ENCODE results near the gene BCL2A1.
"Not testable (repeated sequence)": the region's sequence is repeated elsewhere in the genome, so short reads cannot be mapped to it uniquely, and the experiment has no call there.

BCL2A1 gene

DNA sequence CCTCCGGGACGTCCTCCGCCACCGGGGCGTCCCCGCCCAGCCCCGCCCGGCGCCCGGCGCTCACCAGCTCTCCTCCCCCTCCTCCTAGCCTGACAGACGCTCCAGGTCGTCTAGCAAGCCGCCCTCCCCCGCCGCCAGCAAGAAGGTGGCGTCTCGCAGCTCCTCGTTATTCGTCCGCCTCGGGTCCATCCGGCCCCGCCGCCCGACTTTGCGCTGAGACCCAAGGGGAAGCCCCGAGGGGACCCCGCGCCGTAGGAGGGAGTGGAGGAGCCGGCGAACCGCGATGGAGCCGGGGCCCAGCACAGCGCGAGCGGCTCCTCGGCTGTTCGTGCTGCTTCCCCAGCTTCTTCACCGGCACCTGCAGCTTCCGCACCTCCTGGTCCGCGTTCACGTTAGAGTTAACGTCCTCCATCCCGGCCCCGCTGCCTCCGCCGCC lies 47.9 kb downstream of the BCL2A1 start:
- peak; percentile 77 for DNase-seq
- peak; percentile 54 for ATAC-seq

DNA sequence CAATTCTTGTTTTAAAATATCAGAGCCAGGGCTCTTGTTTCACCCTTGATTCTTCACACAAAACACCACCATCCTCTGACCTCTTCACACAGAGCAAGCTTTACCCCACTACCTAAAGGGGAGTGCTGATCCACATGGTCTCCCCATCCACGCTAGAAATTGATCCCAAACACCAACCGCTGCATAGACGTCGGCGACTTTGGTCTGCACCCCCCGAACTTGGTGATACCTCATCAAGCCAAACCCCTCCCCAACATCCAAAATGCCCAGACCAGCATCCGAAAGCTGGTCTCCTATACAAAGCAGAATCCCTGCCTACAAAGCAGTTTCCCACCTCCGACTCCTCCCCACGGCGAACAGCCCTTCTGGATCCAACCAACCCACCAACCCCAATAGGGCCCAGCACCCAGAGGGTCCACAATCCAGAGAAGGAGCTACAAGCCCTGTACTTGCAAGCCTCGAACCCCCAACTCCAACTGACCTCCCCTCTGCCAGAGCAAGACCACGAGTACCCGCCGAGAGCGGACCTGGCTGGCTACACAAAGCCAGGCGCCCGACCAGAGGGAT lies 48.4 kb downstream of the BCL2A1 start:
- DNase-seq, result no peak
- ATAC-seq, result no peak

DNA sequence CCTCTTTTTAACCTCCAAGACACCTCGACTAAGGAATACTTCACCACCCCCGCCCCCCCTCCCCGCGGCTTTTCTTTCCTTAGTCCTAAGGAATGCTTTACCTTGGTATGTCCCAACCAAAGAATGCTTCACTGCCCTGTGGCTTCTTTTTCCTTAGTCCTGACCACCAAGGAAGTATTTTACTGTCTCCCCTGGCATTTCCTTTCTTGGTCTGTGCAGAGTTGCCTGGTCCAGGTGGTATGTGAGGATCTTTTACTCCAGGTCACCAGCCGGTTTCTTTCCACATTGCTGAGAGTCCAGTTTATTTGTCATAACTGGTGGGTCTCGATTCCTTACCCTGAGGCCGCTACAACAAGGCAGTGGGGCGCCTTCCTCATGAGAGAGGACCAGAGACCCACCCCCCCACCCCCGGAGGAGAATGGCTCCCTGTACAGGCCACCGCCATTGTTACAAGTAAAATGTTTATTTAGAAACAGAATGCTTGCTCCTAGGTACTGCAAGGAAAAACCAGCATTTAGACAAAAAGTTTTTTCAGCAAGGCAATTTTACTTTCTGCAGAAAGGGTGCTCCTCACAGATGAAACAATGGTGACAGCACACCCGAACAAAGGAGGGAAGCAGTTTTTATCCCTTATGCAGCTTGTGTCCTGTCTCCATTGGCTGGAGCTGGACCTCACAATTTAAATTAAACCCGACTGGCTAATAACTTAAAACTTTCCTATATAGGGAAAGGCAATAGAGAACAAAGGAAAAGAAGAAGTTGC lies 51.1 kb downstream of the BCL2A1 start:
- DNase-seq, result no peak
- no peak for ATAC-seq

DNA sequence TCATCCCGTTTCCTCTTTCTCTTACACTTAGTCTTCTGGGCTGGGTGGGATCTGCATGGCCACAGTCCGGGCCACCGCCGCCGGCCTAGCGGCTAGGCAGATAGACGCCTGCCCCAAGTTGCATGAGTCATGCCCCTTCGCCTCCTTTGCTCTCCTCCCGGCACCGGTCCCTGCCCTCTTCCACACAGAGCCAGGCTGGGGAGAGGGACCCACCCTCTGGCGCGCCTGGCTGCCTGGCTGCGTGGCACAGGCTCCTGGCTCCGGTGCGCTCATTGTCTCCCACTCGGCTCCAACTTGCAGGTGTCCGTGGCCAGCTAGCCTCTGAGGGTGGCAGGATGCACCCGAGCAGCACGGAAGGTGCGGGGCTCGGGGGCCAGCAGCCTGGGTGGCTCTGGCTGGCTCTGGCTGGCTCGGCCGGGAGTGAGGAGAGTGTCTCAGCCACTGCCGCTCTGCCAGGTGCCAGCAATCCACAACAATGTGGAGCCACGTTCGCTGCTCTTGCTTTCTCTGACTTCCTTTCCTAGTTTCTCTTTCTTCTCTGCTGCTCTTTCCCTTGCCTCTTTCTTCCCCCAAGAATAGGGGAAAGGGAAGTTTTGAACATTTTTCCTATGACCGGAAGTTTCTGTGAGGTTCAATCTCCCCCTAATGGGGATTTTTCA lies 51.8 kb downstream of the BCL2A1 start:
- ATAC-seq (no peak), DNase-seq (no peak)

DNA sequence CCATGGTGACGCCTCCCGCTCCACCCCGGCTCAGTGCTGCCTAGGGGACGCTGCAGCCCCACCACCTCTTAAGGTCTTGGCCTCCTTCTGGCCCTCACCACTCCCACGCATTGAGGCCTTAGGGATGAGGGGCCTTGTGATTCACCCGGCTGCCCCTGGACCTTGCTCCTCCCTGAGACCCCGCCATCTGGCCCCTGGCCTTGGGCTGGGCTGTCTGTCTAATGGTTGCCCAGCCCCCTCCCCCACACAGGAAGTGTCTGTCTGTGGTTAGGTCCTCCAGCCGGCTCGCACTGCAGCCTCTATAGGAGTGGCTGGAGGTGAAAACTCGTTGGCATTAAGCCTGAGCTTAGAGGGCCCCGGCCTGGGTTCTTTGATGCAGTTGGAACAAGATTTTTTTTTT lies 52.7 kb downstream of the BCL2A1 start:
- no peak for DNase-seq
- no peak for ATAC-seq

DNA sequence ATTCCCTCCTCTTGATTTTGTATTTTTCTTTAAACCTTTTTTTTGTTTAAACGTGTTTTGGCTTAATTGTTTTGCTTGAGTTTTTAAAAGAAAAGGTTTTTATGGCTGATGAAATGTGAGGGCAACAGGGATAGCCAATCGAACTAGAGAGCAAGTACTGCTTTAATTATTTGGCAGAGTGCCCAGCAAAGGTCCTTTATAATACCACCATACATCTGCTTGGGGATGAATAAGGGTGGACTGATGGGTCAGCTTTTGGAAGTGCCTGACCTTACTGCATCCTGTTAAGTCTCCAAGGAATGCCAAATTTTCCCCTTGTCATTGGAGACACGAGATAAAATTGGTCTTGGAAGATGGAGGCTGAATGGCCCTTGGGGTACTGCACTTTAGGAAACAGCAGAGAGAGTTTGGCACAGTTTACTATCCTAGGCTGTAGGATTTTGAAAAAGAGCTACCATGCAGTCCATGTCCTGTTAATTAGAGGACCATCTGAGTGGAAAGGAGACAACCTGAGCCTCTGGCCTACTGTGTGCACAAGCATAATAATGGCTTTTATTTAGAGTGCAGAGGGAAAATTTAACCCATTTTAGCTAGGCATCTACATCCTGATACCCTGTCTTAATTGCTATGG lies 54.4 kb downstream of the BCL2A1 start:
- no peak for DNase-seq
- no peak for ATAC-seq

DNA sequence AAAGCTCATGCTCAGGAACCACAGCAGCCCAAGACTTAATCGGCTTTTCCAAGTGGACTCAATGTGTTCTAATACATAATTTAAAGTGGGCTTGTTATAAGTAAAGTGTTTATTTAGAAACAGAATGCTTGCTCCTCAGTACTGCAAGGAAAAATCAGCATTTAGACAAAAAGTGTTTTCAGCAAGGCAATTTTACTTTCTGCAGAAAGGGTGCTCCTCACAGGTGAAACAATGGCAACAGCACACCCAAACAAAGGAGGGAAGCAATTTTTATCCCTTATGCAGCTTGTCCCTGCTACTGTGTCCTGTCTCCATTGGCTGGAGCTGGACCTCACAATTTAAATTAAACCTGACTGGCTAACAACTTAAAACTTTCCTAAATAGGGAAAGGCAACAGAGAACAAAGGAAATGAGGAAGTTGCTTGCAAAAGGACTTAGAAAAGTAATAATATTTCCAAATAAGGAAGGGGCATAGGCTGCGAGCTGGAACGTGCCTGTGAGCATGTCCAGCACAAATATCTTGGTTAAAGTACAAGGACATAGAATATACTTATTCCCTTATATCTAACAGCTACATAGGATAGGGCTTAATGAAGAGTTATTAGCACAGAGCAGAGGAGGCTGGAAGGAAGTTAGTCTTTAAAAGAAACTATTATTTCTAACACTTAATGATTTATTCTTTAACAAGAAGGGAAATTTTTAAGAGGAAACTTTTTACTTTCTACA lies 55.1 kb downstream of the BCL2A1 start:
- ATAC-seq, DNase-seq: not testable (repeated sequence)

DNA sequence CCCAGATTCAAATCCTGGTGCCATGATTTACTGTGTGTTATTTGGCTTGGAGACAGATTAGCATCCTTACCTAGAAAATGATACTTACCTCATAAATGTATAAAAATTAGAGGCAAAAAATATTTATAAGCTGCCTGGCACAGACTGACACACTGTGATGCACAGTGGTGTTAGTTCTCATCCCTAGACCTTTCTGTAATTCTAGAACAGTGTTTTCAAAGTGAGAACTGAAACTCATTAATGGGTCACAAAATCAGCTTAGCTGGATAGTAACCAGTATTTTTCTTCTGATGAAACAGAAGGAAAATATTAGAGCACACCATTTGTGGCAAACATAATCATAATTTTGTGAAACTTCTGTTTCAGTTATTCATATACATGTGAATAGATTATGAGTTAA lies 56.3 kb downstream of the BCL2A1 start:
- DNase-seq (no peak), ATAC-seq (no peak)

All from stimulated activated naive CD8-positive, alpha-beta T cell treated with anti-CD3 and anti-CD28 coated beads, Interleukin-15, Interleukin-2, amounts not matched to agents 100 U/mL and 50 U/mL, for 24 hours (primary cell).